Coronary artery (tissue), 2 donors: ENCODE data around the gene CHCT1.

Source experiments
- DNase-seq: peaks from one replicate; pipeline ENCODE4 v3.0.0-alpha.2; 2017; ENCODE audit warnings: low spot score
- H3K27ac ChIP-seq, 2 donors: fragments of 200-600 bp; sonication (generic); one replicate each; pipeline ENCODE4 v1.5.1; 2016 to 2019
- H3K4me3 ChIP-seq: fragments of 200-600 bp; sonication (generic); 2 replicates; pipeline ENCODE4 v1.5.1; 2016; ENCODE audit warnings: mild to moderate bottlenecking, moderate library complexity
- CTCF ChIP-seq: fragments of 200-600 bp; sonication (generic); IDR thresholded peaks from one replicate; pipeline ENCODE4 v1.5.1; 2019; ENCODE audit warnings: antibody characterized with exemption

CHCT1 gene

DNA sequence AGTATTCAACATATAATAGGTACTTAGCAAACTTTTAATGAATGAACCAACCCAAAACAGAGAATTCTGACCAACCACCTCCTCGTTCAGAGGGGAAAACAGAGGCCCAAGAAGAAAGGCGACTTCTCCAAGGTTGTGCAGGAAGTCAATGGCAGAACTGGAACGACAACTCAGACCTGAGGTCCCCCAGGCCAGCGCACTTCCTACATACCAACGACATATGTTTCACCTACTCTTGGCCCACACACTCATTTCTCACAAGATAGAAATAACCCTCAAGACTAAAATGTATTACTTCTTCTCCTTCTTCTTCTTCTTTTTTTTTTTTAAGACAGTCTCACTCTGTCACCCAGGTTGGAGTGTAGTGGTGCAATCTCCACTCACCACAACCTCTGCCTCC lies 14.4 kb downstream of the CHCT1 start:
- no peak for DNase-seq
- TF ChIP-seq CTCF = no peak
- Histone ChIP-seq H3K27ac (no peak overlapping the region), H3K4me3 (no peak overlapping the region)

DNA sequence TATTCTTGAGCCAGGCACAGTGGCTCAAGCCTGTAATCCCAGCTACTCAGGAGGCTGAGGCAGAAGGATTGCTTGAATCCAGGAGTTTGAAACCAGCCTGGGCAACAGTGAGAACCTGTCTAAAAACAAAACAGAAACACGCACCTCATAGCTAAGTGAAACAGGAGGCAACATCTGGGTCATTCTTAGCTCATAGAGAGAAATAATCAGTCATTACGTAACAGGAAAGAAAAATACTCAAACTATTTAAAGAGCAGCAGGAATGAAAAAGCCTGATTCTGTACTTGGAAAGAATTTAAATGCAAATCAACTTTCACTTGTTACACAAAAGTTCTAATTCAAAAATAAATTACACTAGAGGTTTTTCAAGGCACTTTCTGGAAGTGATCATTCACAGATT lies 17.2 kb downstream of the CHCT1 start:
- TF ChIP-seq CTCF = no peak
- no peak overlapping the region for H3K27ac ChIP-seq
- no peak for DNase-seq

GRCh38 chr17:60442271-60443173 lies 20.2 kb downstream of the CHCT1 start:
- Histone ChIP-seq H3K27ac (no peak overlapping the region), H3K4me3 (no peak overlapping the region)
- no peak for TF ChIP-seq CTCF
- no peak for DNase-seq

More for the DNA sequence above, 17.2 kb downstream of the CHCT1 start:
- no peak overlapping the region for H3K4me3 ChIP-seq

GRCh38 chr17:60443713-60444112 lies 21.4 kb downstream of the CHCT1 start:
- no peak for TF ChIP-seq CTCF
- H3K4me3 ChIP-seq = no peak overlapping the region
- DNase-seq = no peak
- no peak overlapping the region for H3K27ac ChIP-seq

GRCh38 chr17:60445144-60445543 lies 22.9 kb downstream of the CHCT1 start:
- no peak overlapping the region for H3K4me3 ChIP-seq
- TF ChIP-seq CTCF = no peak
- no peak for DNase-seq
- no peak overlapping the region for H3K27ac ChIP-seq

DNA sequence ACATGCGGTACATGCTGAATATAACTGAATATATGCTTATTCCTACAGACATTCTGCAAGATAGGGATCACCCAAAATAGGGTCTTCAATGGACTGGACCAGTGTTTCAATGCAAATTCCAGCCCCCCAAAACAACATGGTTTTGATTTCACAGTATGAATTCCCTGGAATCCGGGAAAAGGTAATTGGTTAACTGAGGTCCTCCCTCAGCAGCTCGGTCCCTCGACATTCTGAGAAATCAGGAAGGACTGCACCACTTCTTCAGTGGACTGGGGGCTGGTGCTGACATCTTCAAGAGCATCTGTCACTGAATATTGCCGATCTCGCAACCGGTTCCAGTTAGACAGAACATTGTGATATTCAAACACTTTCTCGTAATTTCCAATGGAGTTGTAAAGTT lies 25.1 kb downstream of the CHCT1 start:
- H3K4me3 ChIP-seq = no peak overlapping the region
- no peak overlapping the region for H3K27ac ChIP-seq
- no peak for TF ChIP-seq CTCF
- no peak for DNase-seq

DNA sequence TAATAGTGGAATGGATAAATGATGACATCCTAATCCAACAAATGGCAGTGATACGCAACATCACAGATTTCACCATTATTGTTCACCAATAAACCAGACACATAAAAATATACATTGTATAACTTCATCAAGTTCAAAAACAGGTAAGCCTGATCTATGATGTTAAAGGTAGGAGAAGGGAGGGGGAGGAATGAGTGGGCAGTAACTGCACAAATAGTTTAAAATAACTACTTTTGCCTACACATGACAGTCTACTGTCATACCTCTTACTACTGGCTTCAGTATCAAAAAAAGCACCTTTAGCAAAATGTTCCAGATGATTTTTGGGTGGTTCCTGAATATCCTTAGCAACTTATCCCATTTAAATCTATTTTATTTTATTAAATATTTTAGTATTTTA lies 28.8 kb downstream of the CHCT1 start:
- no peak for TF ChIP-seq CTCF
- no peak for DNase-seq
- H3K27ac ChIP-seq = no peak overlapping the region
- H3K4me3 ChIP-seq = no peak overlapping the region
